ENCODE data around the gene FER. TPM values are rescaled to one million over a fixed set of nuclear protein-coding genes. Genes with fewer than 3 reads are reported as not detected.
"Not testable (repeated sequence)": the region's sequence is repeated elsewhere in the genome, so short reads cannot be mapped to it uniquely, and the experiment has no call there.

FER gene
- total RNA-seq, 1 donor from 2014 or later = 12.3 TPM

DNA sequence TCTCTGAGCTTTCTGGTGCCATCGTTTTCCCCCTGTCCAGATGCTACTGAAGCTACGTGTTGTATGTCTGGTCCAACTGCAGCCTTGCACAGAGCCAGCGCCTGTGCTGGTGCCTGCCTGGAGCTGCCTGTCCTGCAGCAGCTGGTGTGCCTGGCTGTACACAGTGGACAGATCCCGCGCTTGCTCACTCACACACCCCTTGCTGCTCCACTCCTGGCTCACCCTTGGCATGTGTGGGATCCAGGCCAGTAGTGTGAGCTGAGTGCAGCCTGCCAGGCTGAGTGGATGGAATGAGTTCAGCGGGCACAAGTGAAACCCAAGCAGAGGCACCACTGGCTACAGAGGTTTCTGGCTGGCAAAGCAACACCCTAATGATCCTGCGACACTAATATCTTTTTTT lies 40.4 kb downstream of the FER start:
- DNase-seq (peak; percentile 83), ATAC-seq (peak; percentile 100)

DNA sequence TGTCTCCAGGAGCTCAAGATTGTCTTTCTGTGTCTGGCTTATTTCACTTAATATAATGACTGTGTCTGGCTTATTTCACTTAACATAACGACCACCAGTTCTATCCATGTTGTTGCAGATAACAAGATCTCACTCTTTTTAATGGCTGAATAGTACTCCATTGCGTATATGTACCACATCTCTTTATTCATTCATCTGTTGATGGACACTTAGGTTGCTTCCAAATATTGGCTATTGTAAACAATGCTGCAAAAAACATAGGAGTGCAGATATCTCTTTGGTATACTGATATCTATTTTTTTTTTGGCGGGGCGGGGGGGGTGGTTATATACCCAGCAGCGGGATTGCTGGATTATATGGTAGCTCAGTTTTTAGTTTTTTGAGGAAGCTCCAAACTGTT lies 45.5 kb downstream of the FER start:
- intact Hi-C loops (cut with micrococcal nuclease) = no loop called here
- ATAC-seq (no peak), DNase-seq (no peak)

More for the DNA sequence above, 40.4 kb downstream of the FER start:
- intact Hi-C loops (cut with micrococcal nuclease) = no loop called here

DNA sequence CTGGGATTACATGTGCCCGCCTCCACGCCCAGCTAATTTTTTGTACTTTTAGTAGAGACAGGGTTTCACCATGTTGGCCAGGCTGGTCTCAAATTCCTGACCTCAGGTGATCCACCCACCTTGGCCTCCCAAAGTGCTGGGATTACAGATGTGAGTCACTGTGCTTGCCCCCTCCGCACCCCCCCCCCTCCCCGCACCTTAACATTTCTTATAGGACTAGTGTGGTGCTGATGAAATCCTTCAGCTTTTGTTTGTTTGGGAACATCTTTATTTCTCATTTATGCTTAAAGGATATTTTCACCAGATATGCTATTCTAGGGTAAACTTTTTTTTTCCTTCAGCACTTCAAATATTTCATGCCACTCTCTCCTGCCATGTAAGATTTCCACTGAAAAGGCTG lies 46.7 kb downstream of the FER start:
- DNase-seq; intact Hi-C loops (cut with micrococcal nuclease); ATAC-seq: not testable (repeated sequence)

DNA sequence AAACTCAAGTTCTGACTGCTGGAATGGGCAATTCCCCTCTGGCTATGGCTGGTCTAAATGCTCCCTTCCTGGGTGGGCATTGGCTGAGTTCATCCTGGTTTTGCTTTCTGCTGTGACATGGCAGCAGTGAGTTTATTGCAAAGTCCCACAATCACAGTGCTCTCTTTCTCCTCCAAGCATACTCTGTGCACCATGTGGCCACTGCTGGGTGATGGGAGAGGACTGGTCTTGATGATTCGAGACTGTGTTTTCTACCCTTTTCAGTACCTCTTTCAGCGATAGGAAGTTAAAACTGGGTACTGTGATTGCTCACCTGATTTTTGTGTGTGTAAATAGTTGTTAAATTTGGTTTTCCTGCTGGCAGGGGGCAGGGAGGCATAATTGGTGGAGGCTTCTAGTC lies 49.7 kb downstream of the FER start:
- intact Hi-C loops (cut with micrococcal nuclease) = no loop called here
- DNase-seq (no peak), ATAC-seq (no peak)

DNA sequence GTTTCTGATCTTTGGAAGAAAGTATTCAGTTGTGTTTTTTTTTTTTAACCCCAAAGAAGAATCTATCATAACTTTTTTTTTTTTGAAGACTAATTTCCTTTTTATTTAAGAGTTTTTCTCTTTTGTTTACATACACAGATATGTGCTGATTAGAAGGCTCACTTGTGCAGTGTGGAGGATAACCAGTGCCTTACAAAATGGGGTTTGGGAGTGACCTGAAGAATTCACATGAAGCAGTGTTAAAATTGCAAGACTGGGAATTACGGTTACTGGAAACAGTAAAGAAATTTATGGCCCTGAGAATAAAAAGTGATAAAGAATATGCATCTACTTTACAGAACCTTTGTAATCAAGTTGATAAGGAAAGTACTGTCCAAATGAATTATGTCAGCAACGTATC lies 50.3 kb downstream of the FER start:
- ATAC-seq = no peak
- intact Hi-C loops (cut with micrococcal nuclease) = no loop called here
- DNase-seq = no peak

DNA sequence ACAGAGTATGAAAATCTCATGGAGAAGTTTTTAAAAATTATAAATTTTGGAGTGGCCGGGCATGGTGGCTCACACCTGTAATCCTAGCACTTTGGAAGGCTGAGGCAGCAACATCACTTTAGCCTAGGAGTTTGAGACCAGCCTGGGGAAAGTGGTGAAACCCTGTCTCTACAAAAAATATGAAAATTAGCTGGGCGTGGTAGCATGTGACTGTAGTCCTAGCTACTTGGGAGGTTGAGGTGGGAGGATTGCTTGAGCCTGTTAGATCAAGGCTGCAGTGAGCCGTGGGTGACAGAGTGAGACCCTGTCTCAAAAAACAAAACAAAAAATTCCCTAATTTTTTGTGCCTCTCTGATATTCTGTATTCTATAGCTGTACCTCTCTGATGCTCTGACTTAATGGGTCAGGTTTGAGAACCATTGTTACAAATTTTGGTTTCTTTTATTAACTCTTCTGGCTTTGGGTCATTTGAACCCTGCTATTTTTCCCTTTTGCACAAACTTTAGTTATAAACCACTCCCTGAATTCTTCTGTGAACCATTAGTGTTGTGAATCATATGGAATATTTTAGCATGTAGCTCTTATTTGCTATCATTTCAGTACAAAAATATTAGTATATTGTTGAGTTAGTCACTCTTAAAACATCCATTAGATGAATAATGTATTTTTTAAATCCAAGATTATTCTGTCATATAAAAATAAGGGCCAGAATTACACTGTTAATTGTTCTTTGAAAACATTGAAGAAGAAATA lies 51.0 kb downstream of the FER start:
- no peak for ATAC-seq
- intact Hi-C loops (cut with micrococcal nuclease) = no loop called here
- DNase-seq = no peak

DNA sequence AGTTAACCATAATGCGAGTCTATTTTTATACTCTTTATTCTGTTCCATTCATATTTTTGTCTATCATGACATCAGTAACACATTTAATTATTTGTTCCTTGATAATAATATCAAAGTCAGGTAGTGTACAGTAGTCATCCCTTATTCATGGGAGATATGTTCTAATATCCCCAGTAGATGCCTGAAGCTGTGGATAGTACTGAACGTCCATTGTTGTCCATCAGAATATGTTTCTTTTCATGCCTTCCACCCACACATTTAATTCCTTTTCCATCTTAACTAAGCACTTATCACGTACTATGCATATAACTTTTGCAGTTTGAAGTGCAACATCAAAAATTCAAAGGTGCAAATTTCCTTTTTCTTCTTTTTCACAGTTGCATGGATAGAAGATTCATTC lies 53.6 kb downstream of the FER start:
- intact Hi-C loops (cut with micrococcal nuclease) = no loop called here
- ATAC-seq (no peak), DNase-seq (no peak)

DNA sequence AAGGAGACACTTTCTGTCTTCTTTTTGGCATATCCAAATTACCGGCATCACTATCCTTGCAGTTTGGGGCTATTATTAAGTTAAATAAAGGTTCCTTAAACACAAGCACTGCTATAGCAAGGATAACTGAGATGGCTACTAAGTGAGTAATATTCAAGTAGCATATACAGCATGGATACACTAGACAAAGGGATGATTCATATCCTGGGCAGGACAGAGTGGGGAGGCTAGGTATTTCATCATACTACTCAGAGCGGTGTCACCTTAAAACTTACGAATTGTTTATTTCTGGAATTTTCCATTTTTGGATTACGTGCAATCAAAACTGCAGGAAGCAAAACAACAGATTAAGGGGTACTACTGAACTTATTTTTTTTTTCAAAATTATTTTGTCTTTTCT lies 54.1 kb downstream of the FER start:
- intact Hi-C loops (cut with micrococcal nuclease) = no loop called here
- ATAC-seq = no peak
- DNase-seq = no peak

DNA sequence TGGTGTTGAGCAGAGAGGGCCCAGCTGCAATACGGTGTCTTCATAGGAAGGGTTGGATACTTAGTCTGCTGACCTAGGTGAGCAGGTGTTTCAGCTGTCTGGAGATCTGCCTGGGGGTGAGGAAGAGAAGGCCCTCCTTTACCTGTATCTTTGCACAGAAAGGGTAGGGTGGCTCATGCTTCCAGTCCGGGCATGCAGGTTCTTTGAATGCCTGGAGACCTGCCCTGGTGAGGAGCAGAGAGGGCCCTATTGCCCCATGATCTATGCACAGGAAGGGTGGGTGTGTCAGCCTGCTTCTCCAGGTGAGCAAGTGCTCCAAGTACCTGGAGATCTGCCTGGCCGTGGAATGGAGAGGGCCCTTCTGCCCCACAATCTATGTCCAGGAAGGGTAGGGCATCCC lies 63.0 kb downstream of the FER start:
- no peak for DNase-seq
- intact Hi-C loops (cut with micrococcal nuclease) = no loop called here
- no peak for ATAC-seq

DNA sequence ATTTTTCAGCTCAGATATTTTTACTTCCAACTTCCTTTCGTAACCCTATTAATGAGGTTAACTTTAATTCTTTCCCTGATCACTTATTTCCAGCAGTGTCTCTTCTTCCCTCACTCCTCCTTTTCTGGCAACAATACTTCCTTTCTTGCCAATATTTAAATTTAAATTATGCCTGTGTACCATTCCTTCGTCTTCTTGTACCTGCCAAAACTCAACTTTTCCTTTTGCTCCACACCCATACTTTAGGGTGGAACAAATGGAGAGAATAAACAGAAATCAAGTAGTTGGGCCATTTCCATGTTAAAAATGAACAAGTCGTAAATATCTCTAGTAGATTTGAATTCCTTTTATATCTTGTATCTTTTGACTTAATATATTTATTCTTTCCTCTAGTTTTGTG lies 66.0 kb downstream of the FER start:
- ATAC-seq (no peak), DNase-seq (no peak)
- intact Hi-C loops (cut with micrococcal nuclease) = no loop called here

DNA sequence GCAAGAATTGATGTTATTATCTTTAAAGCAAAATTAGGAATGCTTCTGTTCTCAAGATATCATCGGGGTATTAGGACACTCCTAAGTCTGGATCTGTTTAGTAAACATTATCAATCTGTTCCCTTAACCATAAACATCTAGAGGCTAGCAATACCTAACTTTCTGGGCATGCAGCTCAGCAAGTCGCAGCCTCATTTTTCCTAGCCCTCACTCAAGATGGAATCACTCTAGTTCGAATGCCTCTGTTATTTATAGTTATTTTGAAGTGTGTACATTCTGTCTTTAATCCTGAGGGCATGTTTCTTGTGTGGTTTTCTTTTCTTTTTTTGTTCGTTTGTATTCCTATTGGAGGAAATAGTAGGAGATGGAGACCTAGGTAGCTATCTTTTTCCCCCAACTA lies 66.9 kb downstream of the FER start:
- no peak for DNase-seq
- ATAC-seq = peak; percentile 34
- intact Hi-C loops (cut with micrococcal nuclease) = no loop called here

DNA sequence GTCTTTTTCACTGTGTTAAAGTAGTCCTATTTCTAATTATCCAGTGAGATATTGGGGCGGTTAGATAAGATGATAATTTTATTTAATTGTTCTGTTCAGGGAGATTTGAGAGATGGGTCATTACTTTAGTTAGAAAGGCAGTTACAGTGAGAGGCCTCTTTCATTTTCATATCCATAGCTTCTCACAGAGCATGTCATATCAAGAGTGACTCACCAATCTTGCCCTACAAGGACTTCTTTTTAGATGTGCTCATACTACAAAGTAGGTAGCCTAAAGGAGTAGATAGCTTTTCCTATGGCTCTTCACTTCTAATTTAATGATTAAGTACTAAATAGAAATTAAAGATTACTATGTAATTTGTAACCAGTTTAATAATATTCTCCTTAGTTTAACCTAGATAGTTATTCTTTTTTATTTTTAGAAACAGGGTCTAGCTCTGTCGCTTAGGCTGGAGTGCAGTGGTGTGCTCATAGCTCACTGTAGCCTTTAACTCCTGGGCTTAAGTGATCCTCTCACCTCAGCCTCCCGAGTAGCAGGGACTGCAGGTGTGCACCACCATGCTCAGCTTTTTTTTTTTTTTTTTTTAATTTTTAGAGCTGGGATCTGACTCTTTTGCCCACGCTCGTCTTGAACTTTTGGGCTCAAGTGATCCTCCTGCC lies 71.0 kb downstream of the FER start:
- intact Hi-C loops (cut with micrococcal nuclease) = no loop called here
- DNase-seq (no peak), ATAC-seq (no peak)

DNA sequence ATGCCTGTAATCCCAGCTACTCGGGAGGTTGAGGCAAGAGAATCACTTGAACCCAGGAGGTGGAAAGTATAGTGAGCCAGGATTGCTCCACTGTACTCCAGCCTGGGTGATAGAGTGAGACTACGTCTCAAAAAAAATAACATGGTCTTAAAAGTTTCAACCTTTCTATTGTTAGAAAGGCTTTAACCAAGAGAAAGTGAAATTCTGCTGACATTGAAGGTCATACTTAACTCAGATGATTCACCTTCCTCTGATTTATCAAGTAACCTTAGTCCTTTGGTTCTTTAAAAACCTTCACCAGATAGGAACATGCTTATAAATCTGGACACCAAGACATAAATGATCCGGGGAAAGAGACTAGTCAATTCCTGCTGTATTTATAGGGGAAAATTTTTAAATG lies 73.3 kb downstream of the FER start:
- no peak for DNase-seq

DNA sequence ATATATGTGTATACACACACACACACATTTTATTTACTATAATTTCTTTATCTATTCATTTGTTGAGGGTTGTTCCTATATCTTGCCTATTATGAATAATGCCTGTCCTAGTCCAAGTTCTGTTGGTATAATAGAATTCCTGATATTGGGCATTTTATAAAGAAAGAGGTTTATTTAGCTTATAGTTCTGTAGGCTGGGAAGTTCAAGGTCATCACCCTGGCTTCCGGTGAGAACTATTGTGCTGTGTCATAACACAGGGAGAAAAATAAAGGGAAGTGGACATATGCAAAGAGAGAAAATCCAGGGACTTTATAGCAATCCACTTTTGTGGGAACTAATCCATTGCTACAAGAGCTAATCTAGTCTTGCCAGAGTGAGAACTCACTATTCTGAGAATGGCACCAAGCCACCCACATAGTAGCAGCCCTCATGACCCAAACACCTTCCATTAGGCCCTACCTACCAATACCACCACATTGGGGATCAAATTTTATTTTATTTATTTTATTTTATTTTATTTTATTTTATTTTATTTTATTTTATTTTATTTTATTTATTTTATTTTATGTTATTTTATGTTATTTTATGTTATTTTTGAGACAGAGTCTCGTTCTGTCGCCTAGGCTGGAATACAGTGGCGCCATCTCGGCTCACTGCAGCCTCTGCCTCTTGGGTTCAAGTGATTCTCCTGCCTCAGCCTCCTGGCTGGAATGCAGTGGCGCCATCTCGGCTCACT lies 74.7 kb downstream of the FER start:
- intact Hi-C loops (cut with micrococcal nuclease) = no loop called here
- ATAC-seq (no peak), DNase-seq (no peak)

More for the DNA sequence above, 73.3 kb downstream of the FER start:
- intact Hi-C loops (cut with micrococcal nuclease) = no loop called here
- ATAC-seq = no peak

DNA sequence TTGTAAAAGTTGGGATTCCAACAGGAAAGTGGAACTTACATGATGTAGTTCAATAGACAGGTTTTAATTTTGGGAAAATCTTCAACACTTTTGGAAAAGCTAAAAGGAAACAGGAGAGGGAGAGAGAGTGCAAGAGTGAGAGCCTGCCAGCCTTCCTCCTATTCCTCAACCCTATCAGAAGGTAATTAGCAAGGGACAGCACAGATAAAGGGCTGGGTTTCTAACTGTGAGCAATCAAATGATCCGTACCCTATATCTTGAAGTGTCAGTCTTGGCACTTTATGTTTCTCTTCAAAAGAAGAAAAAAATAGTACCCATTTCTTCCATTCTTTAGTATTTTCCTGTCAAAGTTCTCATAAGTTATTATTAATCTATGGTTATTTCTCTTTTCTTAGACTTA lies 79.4 kb downstream of the FER start:
- ATAC-seq (no peak), DNase-seq (no peak)
- intact Hi-C loops (cut with micrococcal nuclease) = no loop called here

DNA sequence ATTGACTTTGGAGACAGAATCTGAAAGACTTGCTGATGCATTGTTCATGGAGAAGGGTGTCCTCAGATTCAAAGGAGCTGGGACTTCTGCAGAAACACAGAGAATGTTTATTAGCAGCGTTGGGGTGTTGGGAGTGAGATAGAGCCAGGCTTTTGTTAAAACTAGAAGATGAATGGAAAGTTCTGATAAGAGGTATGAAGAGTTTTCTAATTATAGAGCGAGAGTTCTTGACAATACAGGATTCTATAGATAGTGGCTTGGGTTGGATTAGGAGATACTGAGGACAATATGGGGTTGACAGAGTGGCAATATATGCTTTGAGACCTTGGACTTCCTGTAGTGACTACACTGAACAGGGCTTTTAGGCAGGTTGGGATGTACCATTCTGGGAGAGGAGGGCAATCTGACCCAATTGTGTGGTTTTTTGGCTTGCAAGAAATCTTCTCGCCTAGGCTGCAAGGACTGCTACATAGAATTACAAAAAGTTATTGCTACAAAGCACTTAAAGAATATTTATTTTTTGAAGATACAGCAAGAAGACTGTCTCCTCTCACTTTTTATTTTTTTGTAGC lies 83.1 kb downstream of the FER start:
- peak; percentile 78 for ATAC-seq
- intact Hi-C loops (cut with micrococcal nuclease) = no loop called here
- no peak for DNase-seq

DNA sequence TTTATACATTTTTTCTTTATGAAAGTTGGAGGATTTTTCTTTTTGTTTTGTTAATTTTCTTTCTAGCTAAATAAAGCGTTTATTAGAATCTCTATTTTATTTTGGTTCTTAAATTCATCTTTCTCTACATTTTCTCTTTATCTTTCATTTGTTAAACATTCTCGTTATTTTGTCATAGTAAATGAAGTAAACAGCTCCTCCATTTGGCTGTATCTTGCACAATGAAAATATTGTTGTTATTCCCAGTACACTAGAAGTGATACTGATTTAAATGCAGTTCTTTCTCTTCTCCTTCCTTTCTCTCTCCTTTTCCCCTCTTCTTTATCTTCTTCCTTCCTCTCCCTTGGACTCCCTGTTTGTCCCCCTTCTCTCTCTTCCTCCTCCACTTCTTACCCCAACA lies 88.8 kb downstream of the FER start:
- DNase-seq = no peak
- intact Hi-C loops (cut with micrococcal nuclease) = no loop called here
- ATAC-seq = no peak

DNA sequence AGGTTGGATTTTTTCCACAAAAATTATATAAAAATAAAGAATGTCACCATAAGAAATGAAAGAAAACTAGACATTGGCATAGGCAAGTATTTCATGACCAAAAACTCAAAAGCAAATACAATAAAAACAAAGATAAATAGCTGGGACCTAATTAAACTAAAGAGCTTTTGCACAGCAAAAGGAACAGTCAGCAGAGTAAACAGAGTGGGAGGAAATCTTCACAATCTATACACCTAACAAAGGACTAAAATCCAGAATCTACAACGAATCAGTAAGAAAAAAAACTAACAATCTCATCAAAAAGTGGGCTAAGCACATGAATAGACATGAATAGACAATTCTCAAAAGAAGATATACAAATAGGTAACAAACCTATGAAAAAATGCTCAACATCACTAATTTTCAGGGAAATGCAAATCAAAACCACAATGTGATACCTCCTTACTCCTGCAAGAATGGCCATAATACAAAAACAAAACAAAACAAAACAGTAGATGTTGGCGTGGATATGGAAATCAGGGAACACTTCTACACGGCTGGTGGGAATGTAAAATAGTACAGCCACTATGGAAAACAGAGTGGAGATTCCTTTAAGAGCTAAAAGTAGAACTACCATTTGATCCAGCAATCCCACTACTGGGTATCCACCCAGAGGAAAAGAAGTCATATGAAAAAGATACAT lies 94.7 kb downstream of the FER start:
- intact Hi-C loops (cut with micrococcal nuclease); ATAC-seq: not testable (repeated sequence)

DNA sequence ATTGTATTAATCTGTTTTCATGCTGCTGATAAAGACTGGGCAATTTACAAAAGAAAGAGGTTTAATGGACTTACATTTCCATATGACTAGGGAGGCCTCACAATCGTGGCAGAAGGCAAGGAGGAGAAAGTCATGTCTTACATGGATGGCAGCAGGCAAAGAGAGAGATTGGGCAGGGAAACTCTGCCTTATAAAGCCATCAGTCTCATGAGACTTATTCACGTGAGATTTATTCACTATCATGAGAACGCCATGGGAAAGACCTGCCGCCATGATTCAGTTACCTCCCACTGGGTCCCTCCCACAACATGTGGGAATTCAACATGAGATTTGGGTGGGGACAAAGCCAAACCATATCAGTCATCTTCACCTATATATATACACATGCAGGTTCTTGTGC lies 103.4 kb downstream of the FER start:
- intact Hi-C loops (cut with micrococcal nuclease); ATAC-seq; DNase-seq: not testable (repeated sequence)

More for the DNA sequence above, 94.7 kb downstream of the FER start:
- not testable (repeated sequence) for DNase-seq

All from left ventricle myocardium superior (tissue), 1 donor.